Measurements from ENCODE around the gene FKBP15. TPM values are rescaled to one million over a fixed set of nuclear protein-coding genes. Genes with fewer than 3 reads are reported as not detected.

The FKBP15 gene
- polyA plus RNA-seq, 1 donor (not counting 4 experiments of a cell fraction or from before 2014, with no cell fraction given), result 22.4 TPM

- Histone ChIP-seq H2AFZ (ENCODE audit: control insufficient read depth, low read length) (peak overlapping the region; percentile 99), H4K20me1 (ENCODE audit: control insufficient read depth, extremely low read depth, insufficient read depth, low read length) (no peaks in the 10 kb centered on the region), H3K4me3 (ENCODE audit: control insufficient read depth in 2 of 3, extremely low read depth in 1 of 3, insufficient read depth in 2 of 3, low read depth in 1 of 3, low read length in 3 of 3) (peak overlapping the region; percentile 78 to 86 (median 85)), H3K4me1 (ENCODE audit: control insufficient read depth, extremely low read depth, insufficient read depth, low read length) (peaks cover 32% of the 10 kb centered on the region), H3K27me3 (ENCODE audit: control insufficient read depth, extremely low read depth, insufficient read depth, low read length) (no peaks in the 10 kb centered on the region), H3K4me2 (ENCODE audit: control insufficient read depth, extremely low read depth, insufficient read depth, low read depth, low read length) (peak overlapping the region; percentile 94), H3K27ac (ENCODE audit: control insufficient read depth, insufficient read depth, low read length) (peak overlapping the region; percentile 94), H3K79me2 (ENCODE audit: control insufficient read depth, insufficient read depth, low read length) (peaks cover 60% of the 10 kb centered on the region), H3K9me1 (ENCODE audit: control insufficient read depth, extremely low read depth, insufficient read depth, low read length) (no peaks in the 10 kb centered on the region), H3K9ac (ENCODE audit: control insufficient read depth, extremely low read depth, insufficient read depth, low read length) (peak overlapping the region; percentile 94), H3K9me3 (ENCODE audit: control insufficient read depth, low read depth, low read length) (no peaks in the 10 kb centered on the region), H3K36me3 (ENCODE audit: control insufficient read depth in 2 of 2, extremely low read depth in 1 of 2, insufficient read depth in 2 of 2, low read length in 2 of 2) (peaks cover 0 to 8% of the 10 kb centered on the region in 2 experiments)
- FAIRE-seq (no peak), DNase-seq (ENCODE audit: low read depth, low spot score) (no peak)
- TF ChIP-seq CTCF (optimal IDR thresholded peaks at IDR 0.05 in 1 of 3, IDR thresholded peaks at IDR 0.05 in 1 of 3, conservative IDR thresholded peaks at IDR 0.05 in 1 of 3; ENCODE audit: extremely low read depth in 1 of 3, insufficient read depth in 2 of 3, low read length in 3 of 3), result no peak
- TF ChIP-seq EZH2 (IDR thresholded peaks at IDR 0.05; ENCODE audit: low read length), result no peak
- dilution Hi-C loops (cut with MboI; ENCODE audit: extremely low pct_ligation_motif_present, low sequenced_read_pairs), result no loop called here
Measured at GRCh38 chr9:113222482-113222841, 1.4 kb upstream of the FKBP15 start.

GRCh38 chr9:113221800-113222481 is 864 bp upstream of the FKBP15 start:
- no peaks in the 10 kb centered on the region for H3K9me3 ChIP-seq (ENCODE audit: control insufficient read depth, low read depth, low read length)
- peaks cover 64% of the 10 kb centered on the region for H3K79me2 ChIP-seq (ENCODE audit: control insufficient read depth, insufficient read depth, low read length)
- TF ChIP-seq CTCF (optimal IDR thresholded peaks at IDR 0.05 in 1 of 3, IDR thresholded peaks at IDR 0.05 in 1 of 3, conservative IDR thresholded peaks at IDR 0.05 in 1 of 3; ENCODE audit: extremely low read depth in 1 of 3, insufficient read depth in 2 of 3, low read length in 3 of 3) (no peak), EZH2 (IDR thresholded peaks at IDR 0.05; ENCODE audit: low read length) (no peak)
- dilution Hi-C loops (cut with MboI; ENCODE audit: extremely low pct_ligation_motif_present, low sequenced_read_pairs), result no loop called here
- H3K36me3 ChIP-seq (ENCODE audit: control insufficient read depth in 2 of 2, extremely low read depth in 1 of 2, insufficient read depth in 2 of 2, low read length in 2 of 2), result peaks cover 0 to 8% of the 10 kb centered on the region in 2 experiments
- H3K9me1 ChIP-seq (ENCODE audit: control insufficient read depth, extremely low read depth, insufficient read depth, low read length), result no peaks in the 10 kb centered on the region
- H3K9ac ChIP-seq (ENCODE audit: control insufficient read depth, extremely low read depth, insufficient read depth, low read length), result peak overlapping the region; percentile 94
- peak overlapping the region; percentile 99 for H2AFZ ChIP-seq (ENCODE audit: control insufficient read depth, low read length)
- H3K27me3 ChIP-seq (ENCODE audit: control insufficient read depth, extremely low read depth, insufficient read depth, low read length), result no peaks in the 10 kb centered on the region
- H4K20me1 ChIP-seq (ENCODE audit: control insufficient read depth, extremely low read depth, insufficient read depth, low read length), result no peaks in the 10 kb centered on the region
- H3K4me1 ChIP-seq (ENCODE audit: control insufficient read depth, extremely low read depth, insufficient read depth, low read length), result peaks cover 32% of the 10 kb centered on the region
- peak overlapping the region; percentile 94 for H3K4me2 ChIP-seq (ENCODE audit: control insufficient read depth, extremely low read depth, insufficient read depth, low read depth, low read length)
- DNase-seq (ENCODE audit: low read depth, low spot score), result no peak
- H3K4me3 ChIP-seq (ENCODE audit: control insufficient read depth in 2 of 3, extremely low read depth in 1 of 3, insufficient read depth in 2 of 3, low read depth in 1 of 3, low read length in 3 of 3), result peak overlapping the region; percentile 78 to 86 (median 85)
- H3K27ac ChIP-seq (ENCODE audit: control insufficient read depth, insufficient read depth, low read length), result peak overlapping the region; percentile 94
- no peak for FAIRE-seq
